Testis (tissue), 3 donors: ENCODE results near the gene CUL4A. TPM values are rescaled to one million over a fixed set of nuclear protein-coding genes. Genes with fewer than 3 reads are reported as not detected.

Experiments
- DNase-seq: peaks from one replicate; pipeline ENCODE4 v3.0.0-alpha.2; 2019
- H3K27ac ChIP-seq, 2 donors: fragments of 200-600 bp; sonication (generic); one replicate each; pipeline ENCODE4 v1.5.1; 2019
- H3K27me3 ChIP-seq: fragments of 200-600 bp; sonication (generic); one replicate; pipeline ENCODE4 v1.5.1; 2019
- H3K36me3 ChIP-seq: fragments of 200-600 bp; sonication (generic); one replicate; pipeline ENCODE4 v1.5.1; 2017; ENCODE audit warnings: low read depth; ENCODE audit errors: missing control alignments
- H3K4me1 ChIP-seq: fragments of 200-600 bp; sonication (generic); one replicate; pipeline ENCODE4 v1.5.1; 2019
- H3K4me3 ChIP-seq, 2 donors: fragments of 200-600 bp; sonication (generic); one replicate each; pipeline ENCODE4 v1.5.1; 2017 to 2019
- H3K9me3 ChIP-seq: fragments of 200-600 bp; sonication (generic); one replicate; pipeline ENCODE4 v1.5.1; 2017
- POLR2A ChIP-seq: fragments of 450-650 bp; IDR thresholded peaks from one replicate; pipeline ENCODE4 v1.6.1; 2017; ENCODE audit warnings: antibody characterized with exemption, mild to moderate bottlenecking, moderate library complexity
- WGBS, 2 donors: methylation state at CpG; one replicate each; pipeline ENCODE4 v1.1.5; 2018; 5-methylcytosine and 5-hydroxymethylcytosine counted together
- intact Hi-C: fragments of 100-400 bp; cut with DNase I; formaldehyde crosslinking; loops from one replicate; pipeline ENCODE4 v1.15.1; 2023; ENCODE audit warnings: low total_unique reads
- polyA plus RNA-seq: library from polyadenylated mRNA; stranded (reverse); fragments of 350-450 nt; fragmentation: Illumina TruSeq; extraction: RNeasy Lipid Tissue Mini Kit (QIAGEN cat#74804); gene quantifications from one replicate; pipeline ENCODE4 v1.2.3, GENCODE V29; 2014; ENCODE audit warnings: low read depth, low replicate concordance; ENCODE audit not compliant: insufficient read depth
- total RNA-seq, 2 donors: library from RNA; depleted of rRNA; stranded (reverse); fragments of >200 nt; gene quantifications; one replicate each; pipeline ENCODE4 v1.2.3, GENCODE V29; 2016
- TF ChIP-seq, protein P1 (sequence below), 3 experiments: fragments of 450-650 bp in 2 of 3; fragments of 200-600 bp in 1 of 3; sonication (generic) in 1 of 3; IDR thresholded peaks; one replicate each; pipeline ENCODE4 v1.5.1; 2016 to 2019; ENCODE audit warnings: antibody characterized with exemption in 3 of 3, mild to moderate bottlenecking in 2 of 3, moderate library complexity in 1 of 3

CUL4A gene
- total and polyA plus RNA-seq, 3 donors from 2014 or later: 103 to 168 (median 152) TPM

DNA sequence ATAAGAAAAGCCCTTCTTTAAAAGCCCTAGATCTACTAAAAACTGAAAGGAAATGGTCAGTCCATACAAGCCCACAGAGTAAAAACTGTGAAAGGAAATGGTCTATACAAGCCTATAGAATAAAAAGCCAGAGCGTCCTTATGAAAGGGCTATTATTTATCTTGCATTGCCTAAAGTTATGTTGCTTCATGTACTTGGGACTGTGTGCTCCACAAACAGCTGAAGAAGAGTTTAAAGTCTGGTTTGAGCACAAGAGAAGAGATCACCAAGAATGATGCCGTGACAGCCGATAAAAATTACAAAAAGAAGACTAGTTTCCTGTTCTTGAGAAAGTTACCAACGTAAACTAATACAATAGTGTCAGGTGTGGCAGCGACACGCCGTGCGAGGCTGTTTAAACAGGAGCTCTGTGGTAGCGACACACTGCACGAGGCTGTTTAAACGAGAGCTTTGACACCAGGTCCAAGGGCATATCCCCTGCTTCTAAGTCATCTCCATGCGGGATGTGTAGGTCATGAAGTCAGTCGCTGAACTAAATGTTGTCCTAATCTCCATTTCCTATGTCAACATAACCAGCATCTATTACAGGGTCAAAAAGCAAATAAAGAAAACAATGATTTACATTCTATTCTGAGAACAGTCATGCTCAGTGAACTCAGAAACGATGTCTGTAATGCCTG lies 25.8 kb upstream of the CUL4A start:
- no peak for DNase-seq
- H3K4me1 ChIP-seq: peaks cover 3% of the 10 kb centered on the region
- TF ChIP-seq, protein P1, sequence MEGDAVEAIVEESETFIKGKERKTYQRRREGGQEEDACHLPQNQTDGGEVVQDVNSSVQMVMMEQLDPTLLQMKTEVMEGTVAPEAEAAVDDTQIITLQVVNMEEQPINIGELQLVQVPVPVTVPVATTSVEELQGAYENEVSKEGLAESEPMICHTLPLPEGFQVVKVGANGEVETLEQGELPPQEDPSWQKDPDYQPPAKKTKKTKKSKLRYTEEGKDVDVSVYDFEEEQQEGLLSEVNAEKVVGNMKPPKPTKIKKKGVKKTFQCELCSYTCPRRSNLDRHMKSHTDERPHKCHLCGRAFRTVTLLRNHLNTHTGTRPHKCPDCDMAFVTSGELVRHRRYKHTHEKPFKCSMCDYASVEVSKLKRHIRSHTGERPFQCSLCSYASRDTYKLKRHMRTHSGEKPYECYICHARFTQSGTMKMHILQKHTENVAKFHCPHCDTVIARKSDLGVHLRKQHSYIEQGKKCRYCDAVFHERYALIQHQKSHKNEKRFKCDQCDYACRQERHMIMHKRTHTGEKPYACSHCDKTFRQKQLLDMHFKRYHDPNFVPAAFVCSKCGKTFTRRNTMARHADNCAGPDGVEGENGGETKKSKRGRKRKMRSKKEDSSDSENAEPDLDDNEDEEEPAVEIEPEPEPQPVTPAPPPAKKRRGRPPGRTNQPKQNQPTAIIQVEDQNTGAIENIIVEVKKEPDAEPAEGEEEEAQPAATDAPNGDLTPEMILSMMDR (IDR thresholded peaks at IDR 0.05): no peak
- TF ChIP-seq POLR2A: no peak
- H3K9me3 ChIP-seq: no peaks in the 10 kb centered on the region
- WGBS, 2 donors: 94 to 95% methylated on average over 14 of the region's 14 CpGs
- intact Hi-C loops: no loop called here
- H3K27ac ChIP-seq: no peak overlapping the region
- no peaks in the 10 kb centered on the region for H3K27me3 ChIP-seq
- no peaks in the 10 kb centered on the region for H3K36me3 ChIP-seq
- H3K4me3 ChIP-seq: no peak overlapping the region

DNA sequence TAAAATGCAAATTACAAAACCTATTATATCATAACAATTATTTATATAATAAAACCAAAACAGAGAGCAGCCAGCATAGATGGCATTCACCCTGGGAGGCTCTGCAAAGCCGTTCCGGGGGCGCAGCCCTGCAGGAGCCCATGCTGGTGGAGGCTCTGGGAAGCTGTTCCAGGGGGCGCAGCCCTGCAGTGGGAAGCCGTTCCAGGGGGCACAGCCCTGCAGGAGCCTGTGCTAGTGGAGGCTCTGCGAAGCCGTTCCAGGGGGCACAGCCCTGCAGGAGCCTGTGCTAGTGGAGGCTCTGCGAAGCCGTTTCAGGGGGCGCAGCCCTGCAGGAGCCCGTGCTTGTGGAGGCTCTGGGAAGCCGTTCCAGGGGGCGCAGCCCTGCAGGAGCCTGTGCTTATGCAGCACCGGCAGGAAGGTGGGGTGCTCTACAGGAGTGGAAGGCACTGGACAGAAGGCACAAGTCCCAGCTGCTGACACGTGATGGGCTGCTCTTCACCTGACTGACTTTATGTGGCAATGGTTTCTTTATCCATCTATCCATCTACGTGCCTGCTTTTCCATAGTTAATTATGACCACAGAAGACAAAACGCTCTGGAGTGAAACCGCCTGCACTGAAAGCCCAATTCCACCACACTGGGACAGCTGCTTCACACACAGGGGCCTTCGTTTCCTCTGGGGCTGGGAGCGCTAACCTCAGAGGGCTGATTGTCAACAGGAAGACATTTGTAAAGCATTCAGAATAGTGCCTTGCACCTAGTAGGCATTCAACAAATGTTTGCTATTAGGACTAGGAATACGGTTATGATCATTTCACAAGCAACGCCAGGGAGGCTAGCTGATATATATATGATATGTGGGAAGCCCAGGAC lies 24.6 kb upstream of the CUL4A start:
- no peaks in the 10 kb centered on the region for H3K36me3 ChIP-seq
- peaks cover 1% of the 10 kb centered on the region for H3K4me1 ChIP-seq
- H3K4me3 ChIP-seq: no peak overlapping the region
- no peaks in the 10 kb centered on the region for H3K27me3 ChIP-seq
- TF ChIP-seq, protein P1 (IDR thresholded peaks at IDR 0.05): no peak
- TF ChIP-seq POLR2A: no peak
- 88 to 90% methylated on average over 15 to 22 of the region's 22 CpGs for WGBS, 2 donors
- intact Hi-C loops: no loop called here
- DNase-seq: no peak
- H3K27ac ChIP-seq: no peak overlapping the region
- no peaks in the 10 kb centered on the region for H3K9me3 ChIP-seq

DNA sequence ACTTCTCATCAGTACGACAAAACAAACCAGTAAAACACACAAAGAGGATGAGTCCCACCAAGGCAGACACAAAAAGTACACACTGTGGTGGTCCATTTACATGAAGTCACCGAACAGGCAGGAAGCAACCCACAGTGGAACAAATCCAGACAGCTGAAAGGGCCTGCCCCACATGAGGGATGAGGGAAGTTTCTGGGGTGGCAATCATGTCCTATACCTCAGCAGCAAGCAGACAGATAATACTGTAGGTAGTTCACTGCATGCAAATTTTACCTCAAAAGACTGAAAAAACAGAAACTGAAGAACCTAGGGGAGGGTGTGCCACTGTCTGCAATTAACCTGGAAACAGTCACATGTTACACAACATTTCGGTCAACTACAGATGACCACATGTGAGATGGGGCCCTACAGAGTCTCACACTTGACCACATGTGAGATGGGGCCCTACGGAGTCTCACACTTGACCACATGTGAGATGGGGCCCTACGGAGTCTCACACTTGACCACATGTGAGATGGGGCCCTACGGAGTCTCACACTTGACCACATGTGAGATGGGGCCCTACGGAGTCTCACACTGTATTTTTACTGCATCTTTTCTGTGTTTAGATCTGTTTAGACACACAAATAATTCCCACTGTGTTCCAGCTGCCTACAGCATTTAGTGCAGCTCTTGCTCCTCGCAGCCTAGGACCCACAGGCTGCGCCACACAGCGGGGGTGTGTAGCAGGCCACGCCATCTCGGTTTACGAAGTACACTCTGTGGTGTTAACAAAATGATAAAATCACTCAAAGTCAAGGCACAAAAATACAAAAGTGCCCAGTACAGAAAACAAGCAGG lies 23.1 kb upstream of the CUL4A start:
- Histone ChIP-seq H3K4me1 (no peaks in the 10 kb centered on the region), H3K27me3 (no peaks in the 10 kb centered on the region), H3K4me3 (no peak overlapping the region), H3K27ac (no peak overlapping the region), H3K36me3 (no peaks in the 10 kb centered on the region), H3K9me3 (no peaks in the 10 kb centered on the region)
- intact Hi-C loops: no loop called here
- no peak for TF ChIP-seq POLR2A
- TF ChIP-seq, protein P1 (IDR thresholded peaks at IDR 0.05): no peak
- WGBS, 2 donors: 83 to 86% methylated on average over 13 of the region's 13 CpGs
- DNase-seq: no peak

DNA sequence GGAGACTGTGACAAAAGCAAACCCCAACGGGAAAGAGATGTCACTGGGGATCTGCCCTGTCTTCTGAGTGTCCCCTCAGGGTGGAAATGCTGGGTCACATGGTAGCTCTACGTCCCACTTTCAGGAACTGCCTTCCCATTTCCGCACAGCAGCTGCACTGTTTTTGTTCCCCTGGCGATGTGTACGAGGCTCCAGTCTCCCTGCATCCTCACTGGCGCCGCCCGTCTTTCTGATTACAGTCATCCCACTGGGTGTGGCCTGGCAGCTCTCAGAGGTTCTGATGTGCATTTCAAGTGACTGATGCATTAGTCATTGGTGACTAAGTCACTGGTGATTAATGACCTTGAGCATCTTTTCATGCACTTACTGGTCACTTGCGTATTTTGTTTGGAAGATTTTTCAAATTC lies 22.1 kb upstream of the CUL4A start:
- no peak for DNase-seq
- H3K9me3 ChIP-seq: no peaks in the 10 kb centered on the region
- H3K27ac ChIP-seq: no peak overlapping the region
- TF ChIP-seq, protein P1 (IDR thresholded peaks at IDR 0.05): no peak
- TF ChIP-seq POLR2A: no peak
- H3K4me1 ChIP-seq: no peaks in the 10 kb centered on the region
- H3K27me3 ChIP-seq: no peaks in the 10 kb centered on the region
- WGBS, 2 donors: 80 to 85% methylated on average over 9 of the region's 9 CpGs
- intact Hi-C loops: no loop called here
- no peak overlapping the region for H3K4me3 ChIP-seq
- H3K36me3 ChIP-seq: no peaks in the 10 kb centered on the region
